ENCODE results near the gene CDKAL1.

Gene CDKAL1

DNA sequence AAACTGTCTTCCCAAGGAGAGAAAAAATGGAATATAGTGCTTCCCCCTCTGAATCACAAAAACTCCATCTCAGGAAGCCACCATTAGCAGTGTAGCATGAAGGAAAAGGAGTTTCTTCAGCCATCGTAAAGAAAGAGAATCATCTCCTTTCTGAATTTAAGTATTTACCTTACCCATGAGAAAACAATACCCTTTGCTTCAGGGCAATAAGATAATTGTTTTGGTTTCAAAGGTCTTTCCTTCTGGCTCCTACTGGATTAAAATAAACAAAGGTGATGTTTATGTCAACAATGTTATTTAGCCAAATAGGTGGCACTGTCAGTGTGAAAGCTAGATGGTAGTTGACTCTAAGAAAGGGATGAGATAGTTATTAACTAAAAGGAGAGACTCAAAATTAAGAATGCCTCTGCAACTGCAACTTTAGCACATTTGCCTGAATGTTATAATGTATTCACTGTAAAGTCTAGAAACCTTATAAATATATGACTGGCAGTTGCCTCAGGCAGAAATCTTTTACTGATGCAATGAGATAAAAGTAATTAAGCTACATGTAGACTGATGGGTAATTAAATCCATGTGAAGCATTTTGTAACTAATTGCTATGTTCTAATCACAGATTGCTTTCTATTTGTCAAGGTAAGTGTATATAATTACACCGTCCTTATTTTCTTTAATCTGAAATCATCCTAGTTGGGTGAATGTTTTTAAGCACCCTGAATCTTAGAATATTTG, 399.0 kb downstream of the CDKAL1 start:
- DNase-seq: no peak

DNA sequence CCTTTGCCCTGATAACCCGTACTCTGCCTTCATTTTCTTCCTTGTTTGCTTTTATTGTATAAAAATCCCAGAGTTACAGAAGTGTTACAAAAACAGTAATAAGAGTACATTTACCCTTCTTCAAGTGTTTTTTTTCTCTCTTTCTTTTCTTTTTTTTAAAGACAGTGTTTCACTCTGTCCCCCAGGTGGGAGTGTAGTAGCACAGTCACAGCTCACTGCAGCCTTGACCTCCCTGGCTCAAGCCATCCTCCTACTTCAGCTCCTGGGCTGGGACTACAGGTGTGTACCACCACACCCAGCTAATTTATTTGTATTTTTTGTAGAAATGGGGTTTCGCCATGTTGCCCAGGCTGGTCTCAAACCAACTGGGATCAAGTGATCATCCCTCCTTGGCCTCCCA, 402.7 kb downstream of the CDKAL1 start:
- DNase-seq: no peak

DNA sequence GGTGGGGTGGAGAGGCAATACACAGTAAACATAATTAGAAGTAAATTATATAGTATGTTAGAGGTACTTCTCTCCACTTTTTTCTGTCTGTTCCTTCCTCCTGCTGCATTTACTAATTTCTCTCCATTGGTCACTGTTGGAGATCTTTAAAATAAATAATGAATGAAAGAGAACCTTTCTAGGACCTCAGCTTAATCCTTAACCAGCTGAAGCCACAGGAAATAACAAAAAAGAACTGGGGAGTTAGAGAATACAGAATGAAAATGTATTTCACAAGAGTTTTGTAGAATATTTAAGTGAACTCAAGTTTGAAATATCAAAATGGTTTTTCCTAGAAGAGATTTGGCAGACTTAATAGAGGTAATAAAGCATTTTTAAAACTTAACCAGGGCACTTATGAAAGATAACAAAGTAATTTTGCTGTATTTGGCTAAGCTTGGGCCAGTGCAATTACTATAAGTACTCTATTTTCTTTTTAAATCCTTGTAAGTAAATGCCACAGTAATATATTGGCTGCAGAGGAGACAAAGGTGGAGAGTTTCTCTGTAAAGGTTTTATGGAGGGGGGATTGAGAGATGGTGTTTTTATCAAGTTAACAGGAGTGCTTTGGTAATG, 405.0 kb downstream of the CDKAL1 start:
- DNase-seq: no peak

DNA sequence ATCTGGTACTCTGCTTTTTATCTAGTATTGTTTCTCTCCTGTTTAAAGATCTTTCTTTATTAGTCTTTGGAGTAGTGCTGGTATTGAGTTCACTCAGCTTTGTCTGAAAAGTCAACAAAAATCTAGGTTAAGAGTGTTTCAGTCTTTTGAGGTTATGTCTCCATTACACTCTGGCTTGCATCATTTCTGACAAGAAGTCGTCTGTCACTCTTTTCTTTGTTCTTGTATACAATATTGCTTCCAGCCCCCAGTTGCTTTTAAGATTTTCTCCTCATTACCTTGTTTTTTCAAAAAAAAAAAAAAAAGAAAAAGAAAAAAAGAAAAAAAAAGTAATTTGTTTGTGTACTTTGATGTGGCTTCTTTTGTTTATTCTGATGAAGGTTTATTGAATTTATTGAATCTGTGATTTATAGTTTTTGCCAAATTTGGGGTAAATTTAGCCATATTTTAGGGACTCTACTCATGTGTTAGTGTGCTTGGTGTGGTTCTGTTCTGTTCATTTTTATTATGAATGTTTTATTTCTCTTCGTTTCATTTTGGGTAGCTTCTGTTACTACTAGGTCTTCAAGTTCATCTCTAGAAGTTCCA, 408.9 kb downstream of the CDKAL1 start:
- DNase-seq: no peak

DNA sequence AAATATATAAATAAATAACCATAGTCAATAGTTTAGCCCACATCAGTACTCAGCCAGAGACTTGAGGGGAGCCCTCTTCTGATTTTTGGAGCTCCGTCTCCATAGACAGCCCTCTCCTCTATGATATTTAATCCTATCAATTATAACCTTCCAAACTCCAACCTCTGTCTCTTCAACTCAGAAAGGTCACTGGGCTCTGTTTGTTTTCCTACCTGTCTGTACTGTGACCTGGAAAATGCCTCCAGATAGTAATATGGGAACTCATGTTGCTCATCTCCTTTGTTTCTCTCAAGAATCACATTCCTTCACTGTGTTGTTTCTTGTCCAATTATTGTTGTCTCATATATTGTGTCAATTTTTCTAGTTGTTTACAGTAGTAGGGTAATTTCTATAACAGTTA, 409.7 kb downstream of the CDKAL1 start:
- no peak for DNase-seq

DNA sequence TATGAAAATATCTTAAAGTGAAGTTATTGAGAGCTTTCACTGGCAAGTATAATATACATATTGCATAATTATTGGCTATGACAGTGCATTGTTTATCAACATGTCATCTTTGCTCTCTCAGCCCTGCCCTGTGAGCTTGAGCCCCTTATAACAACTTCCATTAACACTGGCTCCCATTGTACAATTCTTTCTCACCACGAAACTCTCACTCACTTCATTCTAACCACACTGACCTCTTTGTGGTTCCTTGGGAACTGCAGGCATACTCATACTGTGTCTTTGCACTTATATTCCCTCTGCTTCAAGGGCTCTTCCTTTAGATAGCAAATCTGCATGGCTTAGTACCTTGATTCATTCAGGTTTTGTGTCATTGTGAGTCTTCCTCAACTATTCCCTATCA, 411.8 kb downstream of the CDKAL1 start:
- DNase-seq: no peak

DNA sequence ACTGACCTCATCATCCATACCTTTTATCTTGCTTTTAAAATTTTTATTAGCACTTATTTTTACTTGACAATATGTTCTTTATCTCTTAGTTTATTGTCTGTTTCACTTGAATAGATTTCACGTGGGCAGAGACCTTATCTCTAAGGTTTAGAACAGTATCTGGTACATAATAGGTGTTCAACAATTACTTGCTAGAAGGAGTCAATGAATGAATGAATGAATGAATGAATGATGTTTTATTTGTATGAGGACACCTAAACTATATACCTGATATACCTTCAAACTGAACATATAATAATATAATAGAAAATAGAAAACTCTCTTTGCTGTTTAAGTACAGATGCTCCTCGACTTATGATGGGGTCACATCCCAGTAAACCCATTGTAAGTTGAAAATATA, 412.6 kb downstream of the CDKAL1 start:
- no peak for DNase-seq

- DNase-seq: no peak
These were observed 413.7 kb downstream of the CDKAL1 start for GRCh38 chr6:20947977-20948376.

- no peak for DNase-seq
These were observed 414.3 kb downstream of the CDKAL1 start for GRCh38 chr6:20948556-20948955.

DNA sequence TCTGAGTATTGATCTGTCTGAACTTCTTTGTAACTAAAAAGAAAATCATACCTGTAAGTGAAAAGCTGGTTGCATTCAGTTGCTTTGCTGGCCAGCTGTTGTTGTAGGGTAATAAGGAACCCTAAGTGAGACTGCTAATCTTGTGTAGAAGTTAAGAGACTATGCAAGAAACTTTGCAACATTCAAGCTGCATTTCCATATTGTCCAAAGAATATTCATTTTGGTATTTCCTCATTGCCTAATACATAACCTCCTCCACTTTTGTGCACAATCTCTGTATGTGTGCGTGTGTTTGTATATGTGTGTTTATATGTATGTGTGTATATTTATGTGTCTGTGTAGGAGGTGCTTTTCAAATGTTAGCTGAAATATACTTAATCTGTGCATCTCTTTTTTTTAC, 414.9 kb downstream of the CDKAL1 start:
- DNase-seq: no peak

DNA sequence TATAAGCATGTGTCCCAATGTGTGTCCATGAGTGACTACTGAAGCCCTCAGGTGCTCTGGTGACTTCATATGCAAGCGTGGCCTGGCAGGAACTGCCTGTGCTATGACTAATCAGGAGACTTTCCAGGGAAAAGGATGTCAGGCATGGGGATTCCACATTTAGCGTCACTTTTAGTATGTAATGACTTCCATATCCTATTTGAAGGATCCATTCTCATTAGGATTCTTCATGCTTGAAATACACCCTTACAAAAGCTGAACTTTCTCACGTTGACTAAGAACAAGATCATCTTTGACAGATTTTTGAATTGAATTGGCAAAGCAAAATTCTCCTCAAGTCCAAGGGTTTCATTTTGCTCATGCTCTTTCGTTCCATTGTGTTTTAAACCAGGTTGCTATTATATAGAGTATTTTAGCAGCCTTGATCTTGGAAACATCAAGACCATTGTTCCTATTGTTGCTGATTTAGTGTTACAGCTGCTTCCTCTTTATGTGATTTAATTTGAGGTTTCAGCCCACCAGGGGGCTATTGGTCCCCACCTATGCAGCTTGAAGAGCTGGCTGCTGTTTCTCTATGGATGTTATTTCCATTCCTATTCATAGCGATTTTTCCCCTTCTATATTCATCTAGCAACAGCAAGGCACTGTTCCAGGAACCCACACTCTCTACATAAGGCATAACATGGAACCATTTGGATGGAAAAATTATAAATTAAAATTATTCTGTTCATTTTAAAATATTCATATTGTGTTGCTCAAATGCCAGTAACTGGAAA, 418.6 kb downstream of the CDKAL1 start:
- DNase-seq: no peak

DNA sequence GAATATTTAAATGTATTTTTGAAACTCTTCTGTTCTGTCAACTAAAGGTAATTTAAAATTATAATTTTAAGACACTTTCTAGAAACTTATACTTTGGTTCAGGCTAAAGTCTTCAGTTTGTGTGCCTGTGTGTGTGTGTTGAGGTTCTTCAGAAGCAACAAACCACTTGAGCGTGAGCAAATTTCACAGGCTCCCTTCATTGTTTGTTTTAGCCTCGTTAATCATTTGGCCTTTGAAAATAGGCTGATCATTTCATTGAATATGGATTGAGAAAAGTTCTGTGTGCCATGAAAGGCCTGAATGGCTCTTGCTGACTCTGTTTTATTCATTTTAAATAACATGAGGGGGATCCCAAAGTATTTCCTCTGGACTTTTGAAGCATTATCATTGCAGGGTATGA, 420.1 kb downstream of the CDKAL1 start:
- no peak for DNase-seq

DNA sequence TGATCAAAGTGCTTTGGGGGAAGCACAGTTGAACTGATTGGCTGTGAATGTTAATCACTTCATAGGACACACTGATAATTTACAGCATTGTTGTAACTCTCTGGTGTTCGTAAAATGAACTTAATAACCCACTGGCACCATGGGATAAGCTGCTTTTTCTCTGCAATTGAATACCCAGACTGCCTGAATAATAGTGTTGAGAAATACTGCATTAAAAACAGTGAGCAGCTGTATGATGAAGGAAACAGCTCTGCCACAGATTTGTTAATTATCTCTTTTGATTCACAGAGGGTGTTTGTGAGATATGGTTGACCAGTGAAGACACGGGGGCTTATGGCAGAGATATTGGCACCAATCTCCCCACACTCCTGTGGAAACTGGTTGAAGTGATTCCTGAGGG, 420.9 kb downstream of the CDKAL1 start:
- DNase-seq: no peak

- DNase-seq: no peak
These were observed 421.5 kb downstream of the CDKAL1 start for GRCh38 chr6:20955751-20956150.

DNA sequence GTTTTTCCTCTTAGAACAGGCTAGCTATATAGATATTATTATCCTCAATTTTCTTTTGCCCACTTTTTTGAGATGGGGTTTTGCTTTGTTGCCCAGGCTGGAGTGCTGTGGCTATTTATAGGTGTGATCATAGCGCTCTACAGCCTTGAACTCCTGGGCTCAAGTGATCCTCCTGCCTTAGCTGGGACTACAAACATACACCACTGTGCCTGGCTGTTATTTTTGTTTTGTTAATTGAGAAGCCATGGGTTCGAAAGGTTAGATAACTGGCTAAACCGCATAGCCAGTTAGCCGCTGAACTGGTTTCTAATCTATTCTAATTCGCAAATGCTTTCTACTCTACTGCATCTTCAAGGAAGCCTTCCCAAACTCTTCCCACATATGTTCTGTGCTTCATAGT, 425.8 kb downstream of the CDKAL1 start:
- DNase-seq: no peak

- no peak for DNase-seq
These were observed 431.0 kb downstream of the CDKAL1 start for GRCh38 chr6:20965276-20965675.

- no peak for DNase-seq
These were observed 431.7 kb downstream of the CDKAL1 start for GRCh38 chr6:20965915-20966314.

DNA sequence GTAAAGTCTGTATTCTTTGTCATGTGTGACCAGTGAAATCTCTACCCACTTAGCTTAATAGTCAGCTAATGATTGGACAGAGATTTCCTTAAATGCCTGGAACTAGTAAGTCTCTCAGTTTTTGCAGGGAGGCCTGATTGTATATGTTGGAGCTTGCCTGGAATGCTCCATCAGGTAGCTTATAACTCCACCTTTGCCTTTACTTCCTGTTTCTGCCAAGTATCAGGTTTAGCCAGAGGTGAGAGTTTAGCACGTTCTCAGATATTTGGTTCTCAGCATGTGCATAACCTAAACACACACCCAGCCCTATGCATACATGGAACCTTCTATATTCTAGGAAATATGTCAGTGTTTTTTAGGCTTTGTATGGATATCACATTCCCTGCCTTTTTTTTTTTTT, 435.3 kb downstream of the CDKAL1 start:
- DNase-seq: no peak

- no peak for DNase-seq
These were observed 442.2 kb downstream of the CDKAL1 start for GRCh38 chr6:20976391-20976918.

- DNase-seq: no peak
These were observed 443.9 kb downstream of the CDKAL1 start for GRCh38 chr6:20978151-20978614.

- DNase-seq: no peak
These were observed 444.8 kb downstream of the CDKAL1 start for GRCh38 chr6:20979076-20979475.

DNA sequence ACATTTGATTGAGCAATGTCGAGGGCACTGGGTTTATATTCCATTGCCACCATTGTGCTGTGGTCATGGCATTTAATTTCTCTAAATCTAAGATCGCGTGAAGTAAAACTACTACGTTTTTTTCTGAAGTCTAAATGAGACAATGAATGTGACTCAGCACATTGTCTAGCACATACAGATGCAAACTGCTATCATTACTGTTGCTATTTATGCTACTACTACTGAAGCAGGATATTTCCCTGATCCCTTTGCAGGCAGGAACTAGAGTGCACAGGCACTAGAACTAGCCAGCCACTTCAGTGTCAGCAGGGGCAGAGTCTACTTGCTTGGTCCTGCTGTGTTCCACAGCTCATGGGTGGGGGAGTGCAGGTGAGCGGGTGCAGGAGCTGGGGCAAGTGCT, 449.7 kb downstream of the CDKAL1 start:
- no peak for DNase-seq

DNA sequence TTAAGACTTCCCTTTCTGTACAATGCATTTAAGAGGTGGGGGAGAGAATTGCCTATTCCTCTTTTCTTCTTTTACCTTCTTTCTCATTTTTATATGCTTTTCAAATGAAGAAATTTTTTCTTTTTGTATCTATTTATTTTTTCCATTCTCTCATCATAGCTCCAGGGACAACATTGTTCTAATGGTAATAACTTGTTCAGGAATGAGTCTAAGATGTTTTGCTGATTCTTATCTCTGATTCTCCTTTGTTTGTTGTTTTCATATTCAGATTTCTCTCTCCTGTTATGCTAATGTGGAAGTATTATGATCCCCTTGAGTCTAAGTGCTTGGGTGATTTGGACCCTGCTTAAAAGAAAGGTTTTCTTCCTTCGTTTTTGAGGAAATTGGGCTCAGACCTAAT, 451.6 kb downstream of the CDKAL1 start:
- no peak for DNase-seq
